HEK293 (cell line): Measurements from ENCODE around the gene RAB44.
A peak's percentile ranks its signal among the peaks of the same experiment; 100 is the strongest.

Experiments
- CTCF ChIA-PET: fragments of 350-600 bp; formaldehyde crosslinking; extraction: SDS; loops from one replicate; lab custom pipeline; 2021; ENCODE audit warnings: antibody characterized with exemption; lab: Yijun Ruan, JAX
- POLR2A ChIA-PET: fragments of 300-600 bp; formaldehyde crosslinking; extraction: SDS; loops from one replicate; lab custom pipeline; 2020; ENCODE audit warnings: antibody characterized with exemption, inconsistent platforms; lab: Yijun Ruan, JAX
- H3K27ac ChIP-seq: fragments of 200-500 bp; sonication (Bioruptor generic); 2 replicates; pipeline ENCODE4 v1.5.1; 2014; ENCODE audit warnings: low read depth, low read length, control low read depth, inconsistent platforms; ENCODE audit errors: extremely low read depth
- H3K36me3 ChIP-seq, 2 experiments: fragments of 200-500 bp in 1 of 2; sonication (Bioruptor generic) in 1 of 2; 1 replicate in 1 of 2; 2 replicates in 1 of 2; pipeline ENCODE4 v1.5.1; 2014 to 2017; ENCODE audit warnings: inconsistent platforms in 2 of 2, low read length in 2 of 2; ENCODE audit not compliant: control insufficient read depth in 2 of 2, insufficient read depth in 1 of 2
- H3K4me1 ChIP-seq: fragments of 200-500 bp; sonication (Bioruptor generic); 2 replicates; pipeline ENCODE4 v1.5.1; 2014; ENCODE audit warnings: mild to moderate bottlenecking, low read length, inconsistent platforms; ENCODE audit not compliant: control insufficient read depth, insufficient read depth
- H3K4me3 ChIP-seq: 2 replicates; pipeline ENCODE4 v1.5.1; 2011; ENCODE audit warnings: low read depth, mild to moderate bottlenecking, control low read depth, low read length, moderate library complexity
- H3K9me3 ChIP-seq: fragments of 200-500 bp; sonication (Bioruptor generic); 2 replicates; pipeline ENCODE4 v1.5.1; 2014; ENCODE audit warnings: low read depth, low read length, inconsistent platforms; ENCODE audit not compliant: control insufficient read depth, insufficient read depth
- BCL11B ChIP-seq: fragments of 450-650 bp; formaldehyde crosslinking; IDR thresholded peaks from 2 replicates; pipeline ENCODE4 v1.5.1; 2016; ENCODE audit warnings: low read depth, missing biosample characterization, missing genetic modification characterization
- ELK4 ChIP-seq: IDR thresholded peaks from 2 replicates; pipeline ENCODE4 v1.6.1; 2011; ENCODE audit warnings: mild to moderate bottlenecking, low read depth, low read length, borderline replicate concordance
- HOXA7 ChIP-seq: sonication (generic); formaldehyde crosslinking; IDR thresholded peaks from 2 replicates; pipeline ENCODE4 v1.8.1; 2022; ENCODE audit warnings: missing genetic modification reagents, borderline replicate concordance
- SCRT2 ChIP-seq: fragments of 450-650 bp; formaldehyde crosslinking; IDR thresholded peaks from 2 replicates; pipeline ENCODE4 v1.5.1; 2016; ENCODE audit warnings: missing biosample characterization, missing genetic modification characterization
- TCF7L2 ChIP-seq: IDR thresholded peaks from 2 replicates; pipeline ENCODE4 v1.6.1; 2011; ENCODE audit warnings: low read depth, mild to moderate bottlenecking, inconsistent platforms, low read length, moderate library complexity, borderline replicate concordance
- ZBTB17 ChIP-seq: fragments of 450-650 bp; formaldehyde crosslinking; IDR thresholded peaks from 2 replicates; pipeline ENCODE4 v1.5.1; 2016; ENCODE audit warnings: missing biosample characterization, missing genetic modification characterization
- ZBTB20 ChIP-seq: fragments of 450-650 bp; formaldehyde crosslinking; IDR thresholded peaks from 2 replicates; pipeline ENCODE4 v1.5.1; 2016; ENCODE audit warnings: missing biosample characterization, missing genetic modification characterization
- ZFHX2 ChIP-seq: fragments of 450-650 bp; formaldehyde crosslinking; conservative IDR thresholded peaks from 2 replicates; pipeline ENCODE4 v1.5.1; 2016; ENCODE audit warnings: missing biosample characterization, missing genetic modification characterization
- ZIC2 ChIP-seq: fragments of 450-650 bp; formaldehyde crosslinking; IDR thresholded peaks from 2 replicates; pipeline ENCODE4 v1.5.1; 2016; ENCODE audit warnings: missing biosample characterization, missing genetic modification characterization
- ZNF114 ChIP-seq: fragments of 450-650 bp; formaldehyde crosslinking; IDR thresholded peaks from 2 replicates; pipeline ENCODE4 v1.5.0; 2017; ENCODE audit warnings: missing biosample characterization, missing genetic modification characterization
- ZNF133 ChIP-seq: fragments of 450-650 bp; formaldehyde crosslinking; IDR thresholded peaks from 2 replicates; pipeline ENCODE4 v1.5.1; 2016; ENCODE audit warnings: missing biosample characterization, missing genetic modification characterization
- ZNF169 ChIP-seq: fragments of 450-650 bp; formaldehyde crosslinking; IDR thresholded peaks from 2 replicates; pipeline ENCODE4 v1.5.1; 2016; ENCODE audit warnings: missing biosample characterization, missing genetic modification characterization
- ZNF19 ChIP-seq: fragments of 450-650 bp; formaldehyde crosslinking; IDR thresholded peaks from 2 replicates; pipeline ENCODE4; 2016; ENCODE audit warnings: missing biosample characterization, missing genetic modification characterization, low read depth
- ZNF214 ChIP-seq: fragments of 450-650 bp; formaldehyde crosslinking; IDR thresholded peaks from 2 replicates; pipeline ENCODE4 v1.5.1; 2017; ENCODE audit warnings: missing biosample characterization, mild to moderate bottlenecking, missing genetic modification characterization, borderline replicate concordance
- ZNF223 ChIP-seq: fragments of 450-650 bp; formaldehyde crosslinking; IDR thresholded peaks from 2 replicates; pipeline ENCODE4 v1.5.1; 2016; ENCODE audit warnings: missing biosample characterization, missing genetic modification characterization
- ZNF24 ChIP-seq: fragments of 450-650 bp; formaldehyde crosslinking; IDR thresholded peaks from 2 replicates; pipeline ENCODE4 v1.5.1; 2016; ENCODE audit warnings: missing biosample characterization, missing genetic modification characterization
- ZNF335 ChIP-seq: fragments of 450-650 bp; formaldehyde crosslinking; conservative IDR thresholded peaks from 2 replicates; pipeline ENCODE4 v1.5.1; 2016; ENCODE audit warnings: missing biosample characterization, missing genetic modification characterization
- ZNF501 ChIP-seq: fragments of 450-650 bp; formaldehyde crosslinking; IDR thresholded peaks from 2 replicates; pipeline ENCODE4 v1.5.1; 2016; ENCODE audit warnings: missing biosample characterization, missing genetic modification characterization
- ZNF544 ChIP-seq: fragments of 450-650 bp; formaldehyde crosslinking; IDR thresholded peaks from 2 replicates; pipeline ENCODE4 v1.5.0; 2017; ENCODE audit warnings: missing biosample characterization, missing genetic modification characterization
- ZNF548 ChIP-seq: fragments of 450-650 bp; formaldehyde crosslinking; IDR thresholded peaks from 2 replicates; pipeline ENCODE4 v1.5.1; 2016; ENCODE audit warnings: missing biosample characterization, missing genetic modification characterization
- ZNF549 ChIP-seq: fragments of 450-650 bp; IDR thresholded peaks from 2 replicates; pipeline ENCODE4 v1.5.1; 2018; ENCODE audit warnings: missing biosample characterization, missing genetic modification characterization, mild to moderate bottlenecking, inconsistent platforms, moderate library complexity
- ZNF626 ChIP-seq: fragments of 450-650 bp; sonication (Bioruptor Pico); formaldehyde crosslinking; IDR thresholded peaks from 2 replicates; pipeline ENCODE4 v1.5.1; 2018; ENCODE audit warnings: missing biosample characterization, missing genetic modification characterization, inconsistent platforms
- ZNF677 ChIP-seq: fragments of 450-650 bp; IDR thresholded peaks from 2 replicates; pipeline ENCODE4 v1.5.0; 2018; ENCODE audit warnings: missing biosample characterization, mild to moderate bottlenecking, missing genetic modification characterization, moderate library complexity
- ZNF791 ChIP-seq: fragments of 450-650 bp; formaldehyde crosslinking; IDR thresholded peaks from 2 replicates; pipeline ENCODE4 v1.5.1; 2016; ENCODE audit warnings: missing biosample characterization, missing genetic modification characterization
- ZNF837 ChIP-seq: fragments of 450-650 bp; formaldehyde crosslinking; IDR thresholded peaks from 2 replicates; pipeline ENCODE4 v1.5.1; 2016; ENCODE audit warnings: missing biosample characterization, missing genetic modification characterization
- TF ChIP-seq, protein P1 (sequence below): fragments of 450-650 bp; formaldehyde crosslinking; IDR thresholded peaks from 2 replicates; pipeline ENCODE4 v1.5.1; 2016; ENCODE audit warnings: missing biosample characterization, missing genetic modification characterization, borderline replicate concordance

Gene RAB44

DNA sequence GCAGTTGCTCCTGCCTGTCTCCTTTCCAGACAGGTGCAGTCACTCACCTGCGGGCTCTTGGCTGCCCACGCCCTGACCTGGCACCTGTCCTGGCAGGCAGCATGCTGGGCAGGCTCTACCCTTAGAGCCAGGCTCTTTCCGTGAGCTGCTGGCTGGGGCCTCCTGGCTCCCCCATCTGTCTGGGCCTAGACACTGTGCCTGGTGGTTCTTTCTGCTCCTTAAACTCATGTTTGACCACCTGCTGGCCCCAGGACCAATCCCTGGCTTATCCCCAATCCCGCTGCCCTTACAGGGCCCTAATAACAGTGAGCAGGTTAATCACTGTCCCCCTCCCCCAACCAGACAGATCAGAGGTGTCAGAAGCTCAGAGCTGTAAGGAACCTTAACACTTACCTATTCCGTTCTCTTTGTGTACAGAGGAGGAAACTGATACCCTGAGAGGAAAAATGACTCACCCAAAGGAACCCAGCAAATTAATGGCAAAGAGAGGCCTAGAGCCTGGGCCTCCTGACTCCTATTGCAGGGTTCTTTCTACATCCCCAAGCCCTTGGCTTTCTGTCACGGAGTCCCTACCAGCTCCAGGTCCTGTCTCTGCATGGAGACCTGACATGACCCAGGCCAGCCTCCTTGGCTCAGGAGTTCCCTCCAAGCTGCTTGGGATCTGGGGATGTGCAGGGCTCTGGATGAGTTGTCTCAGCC is 54.7 kb downstream of the RAB44 start (continued):
- TF ChIP-seq ZNF791 (tag by site-specific recombination) = no peak
- peak; percentile 44; the same call in 1 of the 2 replicates for TF ChIP-seq ZNF335 (tag by site-specific recombination)
- TF ChIP-seq ZBTB17 (tag by site-specific recombination) = peak; percentile 20; the same call in 1 of the 2 replicates
- peak; percentile 50; the same call in 1 of the 2 replicates for TF ChIP-seq ZBTB20
- no peak for TF ChIP-seq ZNF626
- no peak for TF ChIP-seq ZNF549 (tag by site-specific recombination)
- TF ChIP-seq SCRT2 (tag by site-specific recombination) = no peak
- no peak for TF ChIP-seq ZNF837 (tag by site-specific recombination)
- no peak for TF ChIP-seq ELK4
- TF ChIP-seq ZNF19 (tag by site-specific recombination) = no peak
- TF ChIP-seq ZNF677 (tag by site-specific recombination) = no peak

DNA sequence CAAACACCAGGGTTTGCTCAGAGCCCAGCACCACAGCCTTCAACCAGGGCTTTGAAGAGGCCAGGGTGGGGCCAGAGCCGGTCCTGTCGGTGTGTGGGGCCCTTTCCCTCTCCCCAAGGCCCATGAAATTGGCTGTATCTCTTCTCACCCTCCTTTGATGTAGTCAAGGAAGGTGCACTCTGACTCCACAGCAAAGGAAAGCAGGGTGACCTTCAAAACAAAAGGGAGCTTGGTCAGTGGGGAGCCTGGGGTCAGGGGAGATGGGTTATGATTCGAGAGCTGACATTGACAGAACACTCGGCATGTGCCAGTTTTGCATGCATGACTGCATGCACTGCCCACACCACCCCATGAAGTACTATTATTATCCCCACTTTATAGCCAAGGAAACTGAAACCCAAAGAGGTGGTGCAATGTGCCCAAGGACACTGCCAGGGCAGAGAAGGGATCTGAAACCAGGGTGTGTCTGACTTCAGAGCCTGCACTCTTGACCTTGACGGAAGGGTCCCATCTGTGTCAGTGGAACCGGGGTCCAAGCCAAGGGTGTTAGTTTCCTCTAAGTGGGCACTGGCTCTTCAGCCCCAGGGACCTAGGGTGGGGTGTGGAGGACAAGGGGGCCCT is 55.4 kb downstream of the RAB44 start:
- Histone ChIP-seq H3K27ac (0 out of 2 replicates have a peak overlapping the region, but pooled peaks have one; percentile 6), H3K36me3 (no peaks in the 10 kb centered on the region), H3K9me3 (no peaks in the 10 kb centered on the region), H3K4me1 (no peaks in the 10 kb centered on the region; the same call in 1 of the 2 replicates), H3K4me3 (no peak overlapping the region)
- CTCF ChIA-PET = interaction anchor here (0.7 to 5.5 kb wide), 8 partner anchors 13 to 140 kb away, joined by 3 to 38 read pairs (median 6); no protein-coding TSS in a partner anchor
- TF ChIP-seq ZFHX2 (tag by site-specific recombination) (0 out of 2 replicates have a peak, but pooled peaks have one; percentile 10), TCF7L2 (no peak)
- POLR2A ChIA-PET = interaction anchor here (2.3 kb wide), 1 partner anchor 74 kb away, joined by 12 read pairs; the partner anchor contains the start of gene CDKN1A

DNA sequence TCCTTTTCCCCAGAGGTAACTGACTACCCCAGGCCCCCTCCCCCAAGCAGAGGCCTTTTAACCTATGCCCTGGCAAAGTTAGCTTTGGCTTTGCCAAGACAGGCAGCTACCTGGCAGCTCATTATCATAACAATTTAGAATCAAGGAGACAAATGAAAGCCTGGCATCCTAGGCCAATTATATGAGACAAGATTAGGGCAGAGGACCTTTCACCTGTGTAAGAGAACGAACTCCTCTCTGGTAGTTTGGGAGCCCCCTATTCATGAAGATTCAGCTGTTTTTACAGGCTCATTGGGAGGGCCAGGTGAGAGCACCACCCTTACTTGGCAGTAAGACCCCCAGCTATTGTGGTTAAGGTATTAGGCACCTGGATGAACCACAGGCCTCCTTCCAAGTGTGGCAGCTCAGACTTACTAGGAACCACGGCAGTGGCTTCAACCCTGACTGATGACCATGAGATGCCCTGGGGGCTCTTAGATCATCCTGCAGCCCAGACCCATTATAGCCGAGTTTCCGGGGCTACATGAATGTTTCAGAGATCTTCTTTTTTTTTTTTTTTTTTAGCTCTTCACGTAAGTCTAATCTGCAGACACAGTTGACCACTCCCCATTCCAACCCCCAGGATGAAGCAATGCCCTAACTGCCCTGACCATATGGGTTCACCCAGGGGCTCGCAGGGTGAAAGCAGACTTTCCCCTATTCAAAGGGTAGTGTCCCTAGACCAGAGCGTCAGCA is 56.2 kb downstream of the RAB44 start:
- CTCF ChIA-PET = interaction anchor here (0.6 to 5.5 kb wide), 15 partner anchors 12 to 212 kb away, joined by 3 to 38 read pairs (median 4); no protein-coding TSS in a partner anchor
- TF ChIP-seq ZNF214 (tag by site-specific recombination) = no peak
- TF ChIP-seq ZNF544 (tag by site-specific recombination) = no peak
- TF ChIP-seq ZNF133 (tag by site-specific recombination) = no peak
- no peak for TF ChIP-seq ZNF223
- TF ChIP-seq BCL11B (tag by site-specific recombination) = no peak
- TF ChIP-seq ZNF626 = no peak
- no peak for TF ChIP-seq ZNF114 (tag by site-specific recombination)
- no peak for TF ChIP-seq ZNF169 (tag by site-specific recombination)
- no peak for TF ChIP-seq ZFHX2 (tag by site-specific recombination)
- TF ChIP-seq HOXA7 = no peak
- no peak for TF ChIP-seq ZNF548 (tag by site-specific recombination)
- no peak for TF ChIP-seq ZNF24 (tag by site-specific recombination)
- no peak for TF ChIP-seq ZIC2 (tag by site-specific recombination)
- TF ChIP-seq, protein P1, sequence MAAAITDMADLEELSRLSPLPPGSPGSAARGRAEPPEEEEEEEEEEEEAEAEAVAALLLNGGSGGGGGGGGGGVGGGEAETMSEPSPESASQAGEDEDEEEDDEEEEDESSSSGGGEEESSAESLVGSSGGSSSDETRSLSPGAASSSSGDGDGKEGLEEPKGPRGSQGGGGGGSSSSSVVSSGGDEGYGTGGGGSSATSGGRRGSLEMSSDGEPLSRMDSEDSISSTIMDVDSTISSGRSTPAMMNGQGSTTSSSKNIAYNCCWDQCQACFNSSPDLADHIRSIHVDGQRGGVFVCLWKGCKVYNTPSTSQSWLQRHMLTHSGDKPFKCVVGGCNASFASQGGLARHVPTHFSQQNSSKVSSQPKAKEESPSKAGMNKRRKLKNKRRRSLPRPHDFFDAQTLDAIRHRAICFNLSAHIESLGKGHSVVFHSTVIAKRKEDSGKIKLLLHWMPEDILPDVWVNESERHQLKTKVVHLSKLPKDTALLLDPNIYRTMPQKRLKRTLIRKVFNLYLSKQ (tag by site-specific recombination) = no peak
- TF ChIP-seq ZNF501 (tag by site-specific recombination) = no peak
- Histone ChIP-seq H3K36me3 (no peaks in the 10 kb centered on the region), H3K4me1 (no peaks in the 10 kb centered on the region; the same call in 1 of the 2 replicates), H3K27ac (no peak overlapping the region), H3K4me3 (no peak overlapping the region), H3K9me3 (no peaks in the 10 kb centered on the region)
- POLR2A ChIA-PET = interaction anchor here (0.7 to 2.3 kb wide), 2 partner anchors 13 to 75 kb away, joined by 4 to 12 read pairs; partner anchors contain the start of gene CDKN1A
